GM12878 (cell line): ENCODE measurements around the gene SLC28A2. TPM values are rescaled to one million over a fixed set of nuclear protein-coding genes. Genes with fewer than 3 reads are reported as not detected.

ENCODE experiments used
- BCL11A ChIP-seq: IDR thresholded peaks from 2 replicates; pipeline ENCODE4 v1.6.1; 2011; ENCODE audit warnings: low read depth, low read length
- CEBPB ChIP-seq, 2 experiments: fragments of 150-350 bp in 1 of 2; IDR thresholded peaks; 2 replicates each; pipeline ENCODE4 v1.6.1; 2012 to 2014; ENCODE audit warnings: low read depth in 2 of 2, low read length in 2 of 2, borderline replicate concordance in 1 of 2, inconsistent platforms in 1 of 2
- EP300 ChIP-seq, 2 experiments: fragments of 150-350 bp in 1 of 2; IDR thresholded peaks; 2 replicates each; pipeline ENCODE4 v1.6.1; 2011 to 2012; ENCODE audit warnings: low read depth in 2 of 2, low read length in 2 of 2, borderline replicate concordance in 1 of 2, improper control_type of control experiment in 1 of 2, inconsistent platforms in 1 of 2; ENCODE audit not compliant: control insufficient read depth in 1 of 2
- FOXM1 ChIP-seq: IDR thresholded peaks from 2 replicates; pipeline ENCODE4 v1.6.1; 2012; ENCODE audit warnings: low read depth, mild to moderate bottlenecking, inconsistent platforms, low read length, moderate library complexity
- KAT2A ChIP-seq: conservative IDR thresholded peaks from 2 replicates; pipeline ENCODE4 v1.6.1; 2011; ENCODE audit warnings: low read depth, low read length; ENCODE audit not compliant: control insufficient read depth
- MAX ChIP-seq: IDR thresholded peaks from 2 replicates; pipeline ENCODE4 v1.6.1; 2012; ENCODE audit warnings: low read depth, low read length, improper control_type of control experiment
- MLLT1 ChIP-seq: fragments of 450-650 bp; IDR thresholded peaks from 2 replicates; pipeline ENCODE4 v1.6.1; 2016; ENCODE audit warnings: mild to moderate bottlenecking
- NFIC ChIP-seq: IDR thresholded peaks from 2 replicates; pipeline ENCODE4 v1.6.1; 2012; ENCODE audit warnings: low read depth, mild to moderate bottlenecking, inconsistent platforms, low read length, moderate library complexity
- NFYA ChIP-seq: IDR thresholded peaks from 2 replicates; pipeline ENCODE4 v1.6.1; 2011; ENCODE audit warnings: low read depth, mild to moderate bottlenecking, low read length, improper control_type of control experiment, borderline replicate concordance
- SMC3 ChIP-seq: IDR thresholded peaks from 2 replicates; pipeline ENCODE4 v1.6.1; 2011; ENCODE audit warnings: low read length, improper control_type of control experiment, borderline replicate concordance
- SP1 ChIP-seq: IDR thresholded peaks from one replicate; pipeline ENCODE4 v1.6.1; 2011; ENCODE audit warnings: low read depth, low read length
- SRF ChIP-seq, 2 experiments: IDR thresholded peaks; 2 replicates each; pipeline ENCODE4 v1.6.1; 2011; ENCODE audit warnings: low read depth in 2 of 2, low read length in 2 of 2, mild to moderate bottlenecking in 1 of 2, moderate library complexity in 1 of 2
- STAT1 ChIP-seq: fragments of 450-650 bp; conservative IDR thresholded peaks from 2 replicates; pipeline ENCODE4 v1.6.1; 2014; ENCODE audit warnings: antibody characterized with exemption, mild to moderate bottlenecking
- SUZ12 ChIP-seq: fragments of 200-600 bp; sonication (generic); IDR thresholded peaks from one replicate; pipeline ENCODE4 v1.6.1; 2018; ENCODE audit warnings: antibody characterized with exemption, mild to moderate bottlenecking; ENCODE audit not compliant: unreplicated experiment
- TCF7 ChIP-seq: IDR thresholded peaks from 2 replicates; pipeline ENCODE4 v1.6.1; 2014; ENCODE audit warnings: antibody characterized with exemption, borderline replicate concordance
- USF1 ChIP-seq: IDR thresholded peaks from 2 replicates; pipeline ENCODE4 v1.6.1; 2011; ENCODE audit warnings: borderline replicate concordance, low read depth, mild to moderate bottlenecking, moderate library complexity, mixed read lengths, low read length; ENCODE audit not compliant: insufficient read depth; ENCODE audit errors: extremely low read length
- YBX1 ChIP-seq: fragments of 450-650 bp; IDR thresholded peaks from 2 replicates; pipeline ENCODE4 v1.6.1; 2016; ENCODE audit warnings: antibody characterized with exemption
- YY1 ChIP-seq: IDR thresholded peaks from 2 replicates; pipeline ENCODE4 v1.6.1; 2011; ENCODE audit warnings: low read depth, mild to moderate bottlenecking, low read length
- polyA plus RNA-seq, 11 experiments: library from polyadenylated mRNA; depleted of rRNA in 4 of 11; unstranded in 6 of 11; stranded (reverse) in 5 of 11; fragments of >200 nt; fragmentation: Nextera tagmentation in 4 of 11; fragmentation: Illumina TruSeq in 1 of 11; extraction: Ambion mirVana in 4 of 11; extraction: Trizol in 1 of 11; gene quantifications; 1 replicate in 1 of 11; 2 replicates in 10 of 11; pipeline versions ENCODE4 v1.2.1 to v1.2.3, GENCODE V29; 2011 to 2016; ENCODE audit warnings: inconsistent platforms in 2 of 11, missing spikeins in 2 of 11, low read depth in 1 of 11
- total RNA-seq, 4 experiments: library from RNA; depleted of rRNA in 3 of 4; stranded (reverse); fragments of >200 nt in 3 of 4; fragmentation: Illumina TruSeq in 1 of 4; extraction: Trizol in 1 of 4; gene quantifications; 2 replicates each; pipeline versions ENCODE4 v1.2.1 to v1.2.3, GENCODE V29; 2013 to 2021
- TF ChIP-seq, protein P1 (sequence below): fragments of 150-350 bp; IDR thresholded peaks from 2 replicates; pipeline ENCODE4 v1.6.1; 2016; ENCODE audit warnings: low read depth, low read length
- TF ChIP-seq, protein P2 (sequence below): fragments of 450-650 bp; formaldehyde crosslinking; IDR thresholded peaks from 2 replicates; pipeline ENCODE4 v1.4.0; 2022; ENCODE audit warnings: mild to moderate bottlenecking, moderate library complexity

The SLC28A2 gene
- total and polyA plus RNA-seq, 10 of the 15 experiments (the other 5 are each of a cell fraction or from before 2014, with no cell fraction given) = 0.02 to 0.21 (median 0.14) TPM; not detected in 6

- TF ChIP-seq, protein P1, sequence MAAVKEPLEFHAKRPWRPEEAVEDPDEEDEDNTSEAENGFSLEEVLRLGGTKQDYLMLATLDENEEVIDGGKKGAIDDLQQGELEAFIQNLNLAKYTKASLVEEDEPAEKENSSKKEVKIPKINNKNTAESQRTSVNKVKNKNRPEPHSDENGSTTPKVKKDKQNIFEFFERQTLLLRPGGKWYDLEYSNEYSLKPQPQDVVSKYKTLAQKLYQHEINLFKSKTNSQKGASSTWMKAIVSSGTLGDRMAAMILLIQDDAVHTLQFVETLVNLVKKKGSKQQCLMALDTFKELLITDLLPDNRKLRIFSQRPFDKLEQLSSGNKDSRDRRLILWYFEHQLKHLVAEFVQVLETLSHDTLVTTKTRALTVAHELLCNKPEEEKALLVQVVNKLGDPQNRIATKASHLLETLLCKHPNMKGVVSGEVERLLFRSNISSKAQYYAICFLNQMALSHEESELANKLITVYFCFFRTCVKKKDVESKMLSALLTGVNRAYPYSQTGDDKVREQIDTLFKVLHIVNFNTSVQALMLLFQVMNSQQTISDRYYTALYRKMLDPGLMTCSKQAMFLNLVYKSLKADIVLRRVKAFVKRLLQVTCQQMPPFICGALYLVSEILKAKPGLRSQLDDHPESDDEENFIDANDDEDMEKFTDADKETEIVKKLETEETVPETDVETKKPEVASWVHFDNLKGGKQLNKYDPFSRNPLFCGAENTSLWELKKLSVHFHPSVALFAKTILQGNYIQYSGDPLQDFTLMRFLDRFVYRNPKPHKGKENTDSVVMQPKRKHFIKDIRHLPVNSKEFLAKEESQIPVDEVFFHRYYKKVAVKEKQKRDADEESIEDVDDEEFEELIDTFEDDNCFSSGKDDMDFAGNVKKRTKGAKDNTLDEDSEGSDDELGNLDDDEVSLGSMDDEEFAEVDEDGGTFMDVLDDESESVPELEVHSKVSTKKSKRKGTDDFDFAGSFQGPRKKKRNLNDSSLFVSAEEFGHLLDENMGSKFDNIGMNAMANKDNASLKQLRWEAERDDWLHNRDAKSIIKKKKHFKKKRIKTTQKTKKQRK = peak; percentile 45; the same call in 1 of the 2 replicates
- TF ChIP-seq TCF7 (no peak), STAT1 (no peak), YY1 (no peak), SRF (IDR thresholded peaks at IDR 0.05; ENCODE audit: low read depth in 2 of 2, low read length in 2 of 2) (no peak), NFIC (no peak), SMC3 (no peak), SUZ12 (no peak), EP300 (IDR thresholded peaks at IDR 0.05; ENCODE audit: borderline replicate concordance in 1 of 2, control insufficient read depth in 1 of 2, low read depth in 2 of 2, low read length in 2 of 2) (no peak), YBX1 (no peak), MLLT1 (no peak), MAX (no peak; the same call in 1 of the 2 replicates), BCL11A (no peak), NFYA (no peak), SP1 (peak; percentile 98), USF1 (no peak), KAT2A (no peak), CEBPB (IDR thresholded peaks at IDR 0.05; ENCODE audit: borderline replicate concordance in 1 of 2, low read depth in 2 of 2, low read length in 2 of 2) (no peak), FOXM1 (no peak)
- TF ChIP-seq, protein P2, sequence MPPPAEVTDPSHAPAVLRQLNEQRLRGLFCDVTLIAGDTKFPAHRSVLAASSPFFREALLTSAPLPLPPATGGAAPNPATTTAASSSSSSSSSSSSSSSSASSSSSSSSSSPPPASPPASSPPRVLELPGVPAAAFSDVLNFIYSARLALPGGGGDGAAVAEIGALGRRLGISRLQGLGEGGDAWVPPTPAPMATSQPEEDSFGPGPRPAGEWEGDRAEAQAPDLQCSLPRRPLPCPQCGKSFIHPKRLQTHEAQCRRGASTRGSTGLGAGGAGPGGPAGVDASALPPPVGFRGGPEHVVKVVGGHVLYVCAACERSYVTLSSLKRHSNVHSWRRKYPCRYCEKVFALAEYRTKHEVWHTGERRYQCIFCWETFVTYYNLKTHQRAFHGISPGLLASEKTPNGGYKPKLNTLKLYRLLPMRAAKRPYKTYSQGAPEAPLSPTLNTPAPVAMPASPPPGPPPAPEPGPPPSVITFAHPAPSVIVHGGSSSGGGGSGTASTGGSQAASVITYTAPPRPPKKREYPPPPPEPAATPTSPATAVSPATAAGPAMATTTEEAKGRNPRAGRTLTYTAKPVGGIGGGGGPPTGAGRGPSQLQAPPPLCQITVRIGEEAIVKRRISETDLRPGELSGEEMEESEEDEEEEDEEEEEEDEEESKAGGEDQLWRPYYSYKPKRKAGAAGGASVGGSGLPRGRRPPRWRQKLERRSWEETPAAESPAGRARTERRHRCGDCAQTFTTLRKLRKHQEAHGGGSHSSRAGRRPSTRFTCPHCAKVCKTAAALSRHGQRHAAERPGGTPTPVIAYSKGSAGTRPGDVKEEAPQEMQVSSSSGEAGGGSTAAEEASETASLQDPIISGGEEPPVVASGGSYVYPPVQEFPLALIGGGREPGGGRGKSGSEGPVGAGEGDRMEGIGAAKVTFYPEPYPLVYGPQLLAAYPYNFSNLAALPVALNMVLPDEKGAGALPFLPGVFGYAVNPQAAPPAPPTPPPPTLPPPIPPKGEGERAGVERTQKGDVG (CRISPR knock-in tag) = no peak
These were observed 27.1 kb downstream of the SLC28A2 start (continued) for GRCh38 chr15:45279024-45279698.
